Neural crest cell (in vitro differentiated cells): ENCODE measurements around the gene TMEM120B. TPM values are rescaled to one million over a fixed set of nuclear protein-coding genes. Genes with fewer than 3 reads are reported as not detected.
A peak's percentile ranks its signal among the peaks of the same experiment; 100 is the strongest.

Experiments
- DNase-seq: peaks from one replicate; pipeline ENCODE4 v3.0.0; 2021; ENCODE audit warnings: low read depth, mixed read lengths, low spot score
- H3K27ac Mint-ChIP-seq: one replicate; pipeline ENCODE4 v1.8.0; 2021; ENCODE audit warnings: mild to moderate bottlenecking, mixed read lengths; ENCODE audit not compliant: unreplicated experiment
- H3K27me3 Mint-ChIP-seq: 2 replicates; pipeline ENCODE4 v1.8.0; 2021; ENCODE audit warnings: low read depth, mild to moderate bottlenecking, mixed read lengths
- H3K36me3 Mint-ChIP-seq: 2 replicates; pipeline ENCODE4 v1.8.0; 2021; ENCODE audit warnings: low read depth, mild to moderate bottlenecking, mixed read lengths
- H3K4me1 Mint-ChIP-seq: 2 replicates; pipeline ENCODE4 v1.8.0; 2021; ENCODE audit warnings: mixed read lengths
- H3K4me3 Mint-ChIP-seq: one replicate; pipeline ENCODE4 v1.8.0; 2021; ENCODE audit warnings: mild to moderate bottlenecking, mixed read lengths
- H3K9me3 Mint-ChIP-seq: 2 replicates; pipeline ENCODE4 v1.8.0; 2021; ENCODE audit warnings: mixed read lengths
- total RNA-seq: library from RNA; stranded (reverse); gene quantifications from 2 replicates; pipeline ENCODE4 v1.2.1, GENCODE V29; 2021
- TF ChIP-seq, protein P1 (sequence below): fragments of 200-600 bp; sonication (generic); conservative IDR thresholded peaks from 2 replicates; pipeline ENCODE4 v1.5.0; 2021; ENCODE audit warnings: antibody characterized with exemption, mild to moderate bottlenecking

TMEM120B gene
- total RNA-seq, 1 donor from 2014 or later = 14.1 TPM

- no peak overlapping the region for H3K27ac Mint-ChIP-seq
- H3K4me1 Mint-ChIP-seq = peaks cover 8% of the 10 kb centered on the region
- H3K9me3 Mint-ChIP-seq = no peaks in the 10 kb centered on the region
- H3K27me3 Mint-ChIP-seq = no peaks in the 10 kb centered on the region
- TF ChIP-seq, protein P1, sequence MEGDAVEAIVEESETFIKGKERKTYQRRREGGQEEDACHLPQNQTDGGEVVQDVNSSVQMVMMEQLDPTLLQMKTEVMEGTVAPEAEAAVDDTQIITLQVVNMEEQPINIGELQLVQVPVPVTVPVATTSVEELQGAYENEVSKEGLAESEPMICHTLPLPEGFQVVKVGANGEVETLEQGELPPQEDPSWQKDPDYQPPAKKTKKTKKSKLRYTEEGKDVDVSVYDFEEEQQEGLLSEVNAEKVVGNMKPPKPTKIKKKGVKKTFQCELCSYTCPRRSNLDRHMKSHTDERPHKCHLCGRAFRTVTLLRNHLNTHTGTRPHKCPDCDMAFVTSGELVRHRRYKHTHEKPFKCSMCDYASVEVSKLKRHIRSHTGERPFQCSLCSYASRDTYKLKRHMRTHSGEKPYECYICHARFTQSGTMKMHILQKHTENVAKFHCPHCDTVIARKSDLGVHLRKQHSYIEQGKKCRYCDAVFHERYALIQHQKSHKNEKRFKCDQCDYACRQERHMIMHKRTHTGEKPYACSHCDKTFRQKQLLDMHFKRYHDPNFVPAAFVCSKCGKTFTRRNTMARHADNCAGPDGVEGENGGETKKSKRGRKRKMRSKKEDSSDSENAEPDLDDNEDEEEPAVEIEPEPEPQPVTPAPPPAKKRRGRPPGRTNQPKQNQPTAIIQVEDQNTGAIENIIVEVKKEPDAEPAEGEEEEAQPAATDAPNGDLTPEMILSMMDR = no peak
- no peak for DNase-seq
- no peak overlapping the region for H3K4me3 Mint-ChIP-seq
- no peaks in the 10 kb centered on the region for H3K36me3 Mint-ChIP-seq
These were observed 10.6 kb downstream of the TMEM120B start for GRCh38 chr12:121723200-121723599.

GRCh38 chr12:121724925-121725324 lies 12.4 kb downstream of the TMEM120B start:
- Mint-ChIP-seq H3K4me3 (no peak overlapping the region), H3K27ac (no peak overlapping the region), H3K9me3 (no peaks in the 10 kb centered on the region)

GRCh38 chr12:121725423-121725822 lies 12.9 kb downstream of the TMEM120B start:
- Mint-ChIP-seq H3K4me1 (no peaks in the 10 kb centered on the region), H3K36me3 (no peaks in the 10 kb centered on the region), H3K27ac (no peak overlapping the region), H3K4me3 (no peak overlapping the region), H3K9me3 (no peaks in the 10 kb centered on the region), H3K27me3 (no peaks in the 10 kb centered on the region)
- TF ChIP-seq, protein P1 = no peak
- DNase-seq = no peak

More at GRCh38 chr12:121724925-121725324, 12.4 kb downstream of the TMEM120B start:
- DNase-seq = no peak
- Mint-ChIP-seq H3K36me3 (no peaks in the 10 kb centered on the region), H3K4me1 (peaks cover 3% of the 10 kb centered on the region), H3K27me3 (no peaks in the 10 kb centered on the region)
- TF ChIP-seq, protein P1 = no peak

GRCh38 chr12:121729021-121729420 lies 16.5 kb downstream of the TMEM120B start:
- no peak for DNase-seq
- no peak overlapping the region for H3K4me3 Mint-ChIP-seq
- H3K27ac Mint-ChIP-seq = no peak overlapping the region
- TF ChIP-seq, protein P1 = no peak
- H3K4me1 Mint-ChIP-seq = no peaks in the 10 kb centered on the region
- H3K36me3 Mint-ChIP-seq = no peaks in the 10 kb centered on the region
- no peaks in the 10 kb centered on the region for H3K27me3 Mint-ChIP-seq
- H3K9me3 Mint-ChIP-seq = no peaks in the 10 kb centered on the region

GRCh38 chr12:121731473-121731872 lies 18.9 kb downstream of the TMEM120B start:
- Mint-ChIP-seq H3K4me1 (no peaks in the 10 kb centered on the region), H3K36me3 (no peaks in the 10 kb centered on the region), H3K27ac (no peak overlapping the region), H3K4me3 (no peak overlapping the region), H3K27me3 (no peaks in the 10 kb centered on the region), H3K9me3 (no peaks in the 10 kb centered on the region)
- TF ChIP-seq, protein P1 = no peak
- no peak for DNase-seq

DNA sequence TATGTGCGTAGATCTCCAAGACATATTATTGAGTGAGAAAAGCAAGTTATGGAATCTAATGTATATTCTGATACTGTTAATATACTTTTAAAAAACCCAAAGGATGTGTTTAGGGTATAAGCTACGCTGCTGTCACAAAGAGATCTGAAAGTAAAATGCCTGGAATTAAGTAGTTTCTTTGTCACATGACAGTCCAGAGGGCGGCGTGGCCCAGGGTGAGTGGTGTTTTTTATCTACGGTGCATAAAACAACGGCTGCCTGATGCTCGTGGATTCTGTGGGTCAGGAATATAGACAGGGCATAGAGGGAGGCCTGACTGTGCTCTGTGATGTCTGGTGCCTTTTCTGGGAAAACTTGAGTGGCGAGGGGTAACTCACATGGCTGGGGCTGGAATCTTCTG lies 21.3 kb downstream of the TMEM120B start:
- TF ChIP-seq, protein P1 = no peak
- H3K4me1 Mint-ChIP-seq = no peaks in the 10 kb centered on the region
- H3K27ac Mint-ChIP-seq = peak overlapping the region; percentile 73
- DNase-seq = no peak
- H3K4me3 Mint-ChIP-seq = no peak overlapping the region
- no peaks in the 10 kb centered on the region for H3K9me3 Mint-ChIP-seq
- H3K36me3 Mint-ChIP-seq = no peaks in the 10 kb centered on the region
- H3K27me3 Mint-ChIP-seq = no peaks in the 10 kb centered on the region
